HEK293 (cell line): ENCODE measurements around the gene ESR2.

Experiments
- CTCF ChIA-PET: fragments of 350-600 bp; formaldehyde crosslinking; extraction: SDS; loops from one replicate; lab custom pipeline; 2021; ENCODE audit warnings: antibody characterized with exemption; lab: Yijun Ruan, JAX
- POLR2A ChIA-PET: fragments of 300-600 bp; formaldehyde crosslinking; extraction: SDS; loops from one replicate; lab custom pipeline; 2020; ENCODE audit warnings: antibody characterized with exemption, inconsistent platforms; lab: Yijun Ruan, JAX
- H3K27ac ChIP-seq: fragments of 200-500 bp; sonication (Bioruptor generic); 2 replicates; pipeline ENCODE4 v1.5.1; 2014; ENCODE audit warnings: low read depth, low read length, control low read depth, inconsistent platforms; ENCODE audit errors: extremely low read depth
- H3K36me3 ChIP-seq, 2 experiments: fragments of 200-500 bp in 1 of 2; sonication (Bioruptor generic) in 1 of 2; 1 replicate in 1 of 2; 2 replicates in 1 of 2; pipeline ENCODE4 v1.5.1; 2014 to 2017; ENCODE audit warnings: inconsistent platforms in 2 of 2, low read length in 2 of 2; ENCODE audit not compliant: control insufficient read depth in 2 of 2, insufficient read depth in 1 of 2
- H3K4me1 ChIP-seq: fragments of 200-500 bp; sonication (Bioruptor generic); 2 replicates; pipeline ENCODE4 v1.5.1; 2014; ENCODE audit warnings: mild to moderate bottlenecking, low read length, inconsistent platforms; ENCODE audit not compliant: control insufficient read depth, insufficient read depth
- H3K4me3 ChIP-seq: 2 replicates; pipeline ENCODE4 v1.5.1; 2011; ENCODE audit warnings: low read depth, mild to moderate bottlenecking, control low read depth, low read length, moderate library complexity
- H3K9me3 ChIP-seq: fragments of 200-500 bp; sonication (Bioruptor generic); 2 replicates; pipeline ENCODE4 v1.5.1; 2014; ENCODE audit warnings: low read depth, low read length, inconsistent platforms; ENCODE audit not compliant: control insufficient read depth, insufficient read depth
- BCL6B ChIP-seq: fragments of 450-650 bp; formaldehyde crosslinking; IDR thresholded peaks from 2 replicates; pipeline ENCODE4 v1.5.1; 2017; ENCODE audit warnings: missing biosample characterization, missing genetic modification characterization
- KLF16 ChIP-seq: fragments of 450-650 bp; formaldehyde crosslinking; IDR thresholded peaks from 2 replicates; pipeline ENCODE4 v1.5.1; 2017; ENCODE audit warnings: missing biosample characterization, missing genetic modification characterization
- PRDM2 ChIP-seq: fragments of 450-650 bp; formaldehyde crosslinking; IDR thresholded peaks from 2 replicates; pipeline ENCODE4 v1.5.1; 2016; ENCODE audit warnings: missing biosample characterization, missing genetic modification characterization, borderline replicate concordance
- ZBTB10 ChIP-seq: fragments of 450-650 bp; formaldehyde crosslinking; IDR thresholded peaks from 2 replicates; pipeline ENCODE4 v1.5.1; 2016; ENCODE audit warnings: missing biosample characterization, missing genetic modification characterization
- ZBTB26 ChIP-seq: fragments of 450-650 bp; formaldehyde crosslinking; optimal IDR thresholded peaks from 2 replicates; pipeline ENCODE3; 2016; ENCODE audit warnings: missing biosample characterization, mild to moderate bottlenecking, missing genetic modification characterization
- ZFP3 ChIP-seq: fragments of 450-650 bp; formaldehyde crosslinking; IDR thresholded peaks from 2 replicates; pipeline ENCODE4 v1.5.1; 2016; ENCODE audit warnings: low read depth, missing biosample characterization, missing genetic modification characterization
- ZNF132 ChIP-seq: fragments of 450-650 bp; formaldehyde crosslinking; IDR thresholded peaks from 2 replicates; pipeline ENCODE4 v1.5.1; 2017; ENCODE audit warnings: missing biosample characterization, missing genetic modification characterization, borderline replicate concordance
- ZNF174 ChIP-seq: fragments of 450-650 bp; formaldehyde crosslinking; IDR thresholded peaks from 2 replicates; pipeline ENCODE4 v1.5.0; 2017; ENCODE audit warnings: missing biosample characterization, mild to moderate bottlenecking, missing genetic modification characterization
- ZNF223 ChIP-seq: fragments of 450-650 bp; formaldehyde crosslinking; IDR thresholded peaks from 2 replicates; pipeline ENCODE4 v1.5.1; 2016; ENCODE audit warnings: missing biosample characterization, missing genetic modification characterization
- ZNF266 ChIP-seq: fragments of 450-650 bp; formaldehyde crosslinking; IDR thresholded peaks from 2 replicates; pipeline ENCODE4 v1.5.1; 2016; ENCODE audit warnings: missing biosample characterization, missing genetic modification characterization, low read depth
- ZNF404 ChIP-seq: fragments of 450-650 bp; formaldehyde crosslinking; IDR thresholded peaks from 2 replicates; pipeline ENCODE4 v1.5.1; 2017; ENCODE audit warnings: missing biosample characterization, missing genetic modification characterization
- ZNF580 ChIP-seq: fragments of 450-650 bp; formaldehyde crosslinking; IDR thresholded peaks from 2 replicates; pipeline ENCODE4 v1.5.1; 2016; ENCODE audit warnings: missing biosample characterization, missing genetic modification characterization
- ZNF639 ChIP-seq: fragments of 450-650 bp; formaldehyde crosslinking; IDR thresholded peaks from 2 replicates; pipeline ENCODE4 v1.5.1; 2016; ENCODE audit warnings: missing biosample characterization, missing genetic modification characterization
- ZNF645 ChIP-seq: fragments of 450-650 bp; formaldehyde crosslinking; IDR thresholded peaks from 2 replicates; pipeline ENCODE4; 2016; ENCODE audit warnings: missing biosample characterization, missing genetic modification characterization
- ZNF664 ChIP-seq: fragments of 450-650 bp; formaldehyde crosslinking; IDR thresholded peaks from 2 replicates; pipeline ENCODE4 v1.5.1; 2016; ENCODE audit warnings: missing biosample characterization, missing genetic modification characterization
- ZNF692 ChIP-seq: fragments of 450-650 bp; formaldehyde crosslinking; IDR thresholded peaks from 2 replicates; pipeline ENCODE4 v1.5.1; 2016; ENCODE audit warnings: missing biosample characterization, missing genetic modification characterization
- ZNF76 ChIP-seq: fragments of 450-650 bp; formaldehyde crosslinking; IDR thresholded peaks from 2 replicates; pipeline ENCODE4; 2016; ENCODE audit warnings: low read depth, missing biosample characterization, missing genetic modification characterization, borderline replicate concordance
- ZNF777 ChIP-seq: fragments of 450-650 bp; formaldehyde crosslinking; IDR thresholded peaks from 2 replicates; pipeline ENCODE4 v1.5.1; 2017; ENCODE audit warnings: missing biosample characterization, missing genetic modification characterization, borderline replicate concordance
- ZNF792 ChIP-seq: fragments of 450-650 bp; formaldehyde crosslinking; IDR thresholded peaks from 2 replicates; pipeline ENCODE4 v1.5.1; 2016; ENCODE audit warnings: missing biosample characterization, missing genetic modification characterization
- ZNF843 ChIP-seq: fragments of 450-650 bp; formaldehyde crosslinking; IDR thresholded peaks from 2 replicates; pipeline ENCODE4 v1.5.1; 2016; ENCODE audit warnings: missing biosample characterization, missing genetic modification characterization

Gene ESR2

GRCh38 chr14:64244279-64244678 lies 49.9 kb downstream of the ESR2 start:
- Histone ChIP-seq H3K4me1 (no peaks in the 10 kb centered on the region), H3K4me3 (no peak overlapping the region), H3K27ac (no peak overlapping the region), H3K36me3 (no peaks in the 10 kb centered on the region), H3K9me3 (no peaks in the 10 kb centered on the region)
- TF ChIP-seq ZNF223 (no peak), ZNF645 (tag by site-specific recombination) (no peak), BCL6B (no peak), ZNF692 (tag by site-specific recombination) (no peak), PRDM2 (tag by site-specific recombination) (no peak), ZNF580 (tag by site-specific recombination) (no peak), ZNF843 (no peak), ZNF404 (no peak), ZNF174 (tag by site-specific recombination) (no peak)
- ChIA-PET POLR2A (no interaction called here), CTCF (no interaction called here)

- H3K4me1 ChIP-seq, result no peaks in the 10 kb centered on the region
- ChIA-PET POLR2A (no interaction called here), CTCF (no interaction called here)
- H3K27ac ChIP-seq, result no peak overlapping the region
- no peak overlapping the region for H3K4me3 ChIP-seq
- H3K9me3 ChIP-seq, result no peaks in the 10 kb centered on the region
- H3K36me3 ChIP-seq, result no peaks in the 10 kb centered on the region
- TF ChIP-seq ZNF777 (tag by site-specific recombination) (no peak), ZNF266 (tag by site-specific recombination) (no peak), ZNF664 (tag by site-specific recombination) (no peak), ZFP3 (tag by site-specific recombination) (no peak), ZBTB26 (no peak), ZNF792 (tag by site-specific recombination) (no peak), ZBTB10 (tag by site-specific recombination) (no peak), KLF16 (tag by site-specific recombination) (no peak), ZNF639 (no peak), ZNF132 (no peak), ZNF76 (no peak)
Measured at GRCh38 chr14:64238631-64239030, 55.5 kb downstream of the ESR2 start.
